ENCODE results near the gene EEF2KMT.

DNA sequence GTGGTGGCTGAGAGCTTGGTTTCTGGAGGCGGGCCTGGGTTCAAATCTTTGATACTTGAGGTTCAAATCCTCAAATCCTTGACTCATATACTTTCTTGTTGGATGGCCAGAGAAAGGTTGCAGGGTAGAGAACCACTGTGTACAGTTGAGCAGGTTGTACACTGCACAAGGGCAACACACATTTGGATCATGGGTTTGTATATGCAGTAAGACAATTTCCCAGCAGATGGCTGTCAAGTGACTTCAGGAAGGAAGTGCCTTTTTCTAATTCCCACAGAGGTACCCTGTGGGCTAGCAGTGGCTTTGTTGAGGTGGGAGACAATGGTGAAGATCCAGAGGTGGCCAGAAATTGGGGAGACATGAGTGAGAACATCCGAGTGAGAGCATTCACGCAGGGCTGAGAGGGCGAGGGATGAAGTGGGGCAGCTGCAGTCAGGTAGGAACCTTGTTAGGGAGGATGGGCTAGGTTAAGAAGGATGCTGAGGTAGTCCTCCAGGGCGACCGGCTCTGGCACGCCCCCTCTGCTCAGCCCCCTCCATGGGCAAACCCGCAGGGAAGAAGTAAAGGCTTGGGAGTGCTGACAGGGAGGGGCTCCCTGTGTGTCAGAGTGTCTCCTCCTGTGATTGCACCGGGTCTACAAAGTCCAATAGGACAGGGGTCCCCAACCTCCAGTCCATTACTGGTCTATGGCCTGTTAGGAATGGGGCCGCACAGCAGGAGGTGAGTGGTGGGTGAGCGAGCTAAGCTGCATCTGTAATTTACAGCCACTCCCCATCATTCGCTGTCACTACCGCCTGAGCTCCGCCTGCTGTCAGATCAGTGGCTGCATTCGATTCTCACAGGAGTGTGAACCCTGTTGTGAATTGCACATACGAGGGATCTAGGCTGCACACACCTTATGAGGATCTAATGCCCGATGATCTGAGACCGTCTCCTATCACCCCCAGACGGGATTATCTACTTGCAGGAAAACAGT lies 34.5 kb downstream of the EEF2KMT start:
- TF ChIP-seq, protein P1, sequence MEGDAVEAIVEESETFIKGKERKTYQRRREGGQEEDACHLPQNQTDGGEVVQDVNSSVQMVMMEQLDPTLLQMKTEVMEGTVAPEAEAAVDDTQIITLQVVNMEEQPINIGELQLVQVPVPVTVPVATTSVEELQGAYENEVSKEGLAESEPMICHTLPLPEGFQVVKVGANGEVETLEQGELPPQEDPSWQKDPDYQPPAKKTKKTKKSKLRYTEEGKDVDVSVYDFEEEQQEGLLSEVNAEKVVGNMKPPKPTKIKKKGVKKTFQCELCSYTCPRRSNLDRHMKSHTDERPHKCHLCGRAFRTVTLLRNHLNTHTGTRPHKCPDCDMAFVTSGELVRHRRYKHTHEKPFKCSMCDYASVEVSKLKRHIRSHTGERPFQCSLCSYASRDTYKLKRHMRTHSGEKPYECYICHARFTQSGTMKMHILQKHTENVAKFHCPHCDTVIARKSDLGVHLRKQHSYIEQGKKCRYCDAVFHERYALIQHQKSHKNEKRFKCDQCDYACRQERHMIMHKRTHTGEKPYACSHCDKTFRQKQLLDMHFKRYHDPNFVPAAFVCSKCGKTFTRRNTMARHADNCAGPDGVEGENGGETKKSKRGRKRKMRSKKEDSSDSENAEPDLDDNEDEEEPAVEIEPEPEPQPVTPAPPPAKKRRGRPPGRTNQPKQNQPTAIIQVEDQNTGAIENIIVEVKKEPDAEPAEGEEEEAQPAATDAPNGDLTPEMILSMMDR (IDR thresholded peaks at IDR 0.05; ENCODE audit: low read depth, low read length, missing input control), result no peak
- TF ChIP-seq JUND (IDR thresholded peaks at IDR 0.05) (no peak), SP1 (IDR thresholded peaks at IDR 0.05) (no peak), RXRA (IDR thresholded peaks at IDR 0.05) (no peak), YY1 (IDR thresholded peaks at IDR 0.05) (no peak)
- TF ChIP-seq, protein P2, sequence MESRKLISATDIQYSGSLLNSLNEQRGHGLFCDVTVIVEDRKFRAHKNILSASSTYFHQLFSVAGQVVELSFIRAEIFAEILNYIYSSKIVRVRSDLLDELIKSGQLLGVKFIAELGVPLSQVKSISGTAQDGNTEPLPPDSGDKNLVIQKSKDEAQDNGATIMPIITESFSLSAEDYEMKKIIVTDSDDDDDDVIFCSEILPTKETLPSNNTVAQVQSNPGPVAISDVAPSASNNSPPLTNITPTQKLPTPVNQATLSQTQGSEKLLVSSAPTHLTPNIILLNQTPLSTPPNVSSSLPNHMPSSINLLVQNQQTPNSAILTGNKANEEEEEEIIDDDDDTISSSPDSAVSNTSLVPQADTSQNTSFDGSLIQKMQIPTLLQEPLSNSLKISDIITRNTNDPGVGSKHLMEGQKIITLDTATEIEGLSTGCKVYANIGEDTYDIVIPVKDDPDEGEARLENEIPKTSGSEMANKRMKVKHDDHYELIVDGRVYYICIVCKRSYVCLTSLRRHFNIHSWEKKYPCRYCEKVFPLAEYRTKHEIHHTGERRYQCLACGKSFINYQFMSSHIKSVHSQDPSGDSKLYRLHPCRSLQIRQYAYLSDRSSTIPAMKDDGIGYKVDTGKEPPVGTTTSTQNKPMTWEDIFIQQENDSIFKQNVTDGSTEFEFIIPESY (IDR thresholded peaks at IDR 0.05), result no peak
